H54 (cell line): Measurements from ENCODE around the gene TNNT3.
"Not testable (repeated sequence)": the region's sequence is repeated elsewhere in the genome, so short reads cannot be mapped to it uniquely, and the experiment has no call there.

Experiments used
- DNase-seq: peaks from one replicate; pipeline ENCODE4 v3.0.0; 2011; ENCODE audit warnings: low spot score, mixed read lengths; ENCODE audit not compliant: insufficient read length
- FAIRE-seq: peaks from 3 replicates; lab custom pipeline; 2011; peaks lifted over from hg19 to GRCh38; lab: Jason Lieb, UNC
- POLR2A ChIP-seq: IDR thresholded peaks from 2 replicates; pipeline ENCODE4 v1.6.1; 2011; ENCODE audit warnings: low read depth, mild to moderate bottlenecking, low read length

TNNT3 gene

GRCh38 chr11:1934335-1935155, 15.0 kb downstream of the TNNT3 start:
- DNase-seq (no peak), FAIRE-seq (no peak)
- no peak for TF ChIP-seq POLR2A

DNA sequence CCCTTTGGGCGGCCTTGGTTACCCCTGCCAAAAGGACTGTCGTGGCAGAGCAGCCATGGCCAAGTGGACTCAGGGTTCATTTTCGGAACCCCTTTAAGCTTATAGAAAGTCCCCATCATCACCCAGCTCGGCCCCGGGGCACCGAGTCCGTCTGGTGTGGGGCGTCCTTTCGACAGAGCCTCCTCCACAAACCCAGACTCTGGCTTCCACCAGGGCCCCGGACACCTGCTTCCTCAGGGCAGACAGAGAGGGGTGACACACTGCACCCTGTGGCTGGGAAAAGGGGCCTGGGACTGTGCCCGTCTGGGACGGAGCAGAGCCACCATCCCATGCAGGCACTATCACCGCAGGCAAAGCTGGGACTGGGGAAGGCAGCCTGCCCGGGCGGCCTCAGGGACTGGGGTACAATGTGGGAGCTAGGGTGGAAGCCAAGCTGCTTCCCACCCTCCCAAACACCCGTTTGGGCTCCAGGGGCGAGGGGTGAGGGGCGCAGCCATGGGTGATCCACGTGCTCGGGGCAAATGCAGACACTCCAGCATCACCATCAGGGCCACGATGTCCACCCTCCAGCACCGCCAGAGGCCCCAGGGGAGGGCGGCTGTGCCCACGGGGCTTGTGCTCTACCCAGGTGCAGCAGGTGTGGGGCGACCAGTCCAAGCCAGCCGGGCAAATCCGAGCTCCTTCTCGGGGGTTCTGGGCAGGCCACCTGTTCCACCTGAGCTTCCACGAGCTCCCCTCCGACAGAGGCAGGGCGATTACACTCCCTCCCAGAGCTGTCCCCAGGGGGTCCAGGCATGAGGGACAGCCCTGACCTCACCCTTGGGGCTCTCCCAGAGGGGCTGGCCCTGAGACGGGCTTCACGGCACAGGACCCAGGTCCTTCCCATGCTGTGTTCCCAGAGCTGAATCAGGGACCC, 15.9 kb downstream of the TNNT3 start:
- DNase-seq: no peak
- TF ChIP-seq POLR2A: no peak
- no peak for FAIRE-seq

- DNase-seq: no peak
- FAIRE-seq: no peak
- TF ChIP-seq POLR2A: no peak
Observed at GRCh38 chr11:1936072-1936780, 16.7 kb downstream of the TNNT3 start.

DNA sequence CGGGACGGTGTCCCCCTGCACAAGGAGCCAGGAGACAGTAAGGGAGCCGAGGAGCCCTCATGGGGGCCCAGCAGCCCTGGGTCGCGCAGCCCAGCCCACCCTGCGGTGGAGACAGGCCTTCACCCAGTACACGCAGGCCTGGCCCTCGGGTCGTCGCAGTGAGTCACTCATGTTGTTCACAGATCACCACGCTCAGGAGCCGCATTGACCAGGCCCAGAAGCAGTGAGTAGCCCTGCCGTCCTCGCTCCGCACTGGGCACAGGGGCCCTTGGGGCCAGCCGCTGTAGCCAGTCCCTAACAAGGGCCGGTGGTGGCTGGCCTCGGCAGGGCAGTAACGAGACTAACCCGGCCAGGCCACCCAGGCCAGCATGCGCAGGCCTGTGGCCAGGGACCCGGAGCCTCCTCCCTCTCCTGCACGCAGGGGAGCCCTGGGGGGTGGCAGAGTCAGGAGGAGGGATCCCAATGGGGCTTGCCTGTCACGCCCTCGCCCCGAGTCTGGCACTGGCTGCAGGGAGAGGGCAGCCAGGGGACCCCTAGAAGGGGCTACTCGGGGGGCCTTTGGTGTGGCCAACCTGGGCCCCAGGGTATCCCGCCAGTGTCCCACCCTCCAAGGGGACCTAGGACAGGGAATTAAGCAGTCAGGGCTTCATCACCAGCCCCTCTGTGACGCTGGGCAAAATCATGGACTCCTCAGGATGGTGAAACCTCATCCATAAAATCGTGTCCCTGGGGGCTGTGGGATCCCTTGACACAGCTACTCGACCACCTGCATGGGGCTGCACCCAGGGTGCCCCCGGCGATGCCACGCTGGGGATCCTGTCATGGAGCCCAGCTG, 17.5 kb downstream of the TNNT3 start:
- no peak for TF ChIP-seq POLR2A
- FAIRE-seq (no peak), DNase-seq (no peak)

DNA sequence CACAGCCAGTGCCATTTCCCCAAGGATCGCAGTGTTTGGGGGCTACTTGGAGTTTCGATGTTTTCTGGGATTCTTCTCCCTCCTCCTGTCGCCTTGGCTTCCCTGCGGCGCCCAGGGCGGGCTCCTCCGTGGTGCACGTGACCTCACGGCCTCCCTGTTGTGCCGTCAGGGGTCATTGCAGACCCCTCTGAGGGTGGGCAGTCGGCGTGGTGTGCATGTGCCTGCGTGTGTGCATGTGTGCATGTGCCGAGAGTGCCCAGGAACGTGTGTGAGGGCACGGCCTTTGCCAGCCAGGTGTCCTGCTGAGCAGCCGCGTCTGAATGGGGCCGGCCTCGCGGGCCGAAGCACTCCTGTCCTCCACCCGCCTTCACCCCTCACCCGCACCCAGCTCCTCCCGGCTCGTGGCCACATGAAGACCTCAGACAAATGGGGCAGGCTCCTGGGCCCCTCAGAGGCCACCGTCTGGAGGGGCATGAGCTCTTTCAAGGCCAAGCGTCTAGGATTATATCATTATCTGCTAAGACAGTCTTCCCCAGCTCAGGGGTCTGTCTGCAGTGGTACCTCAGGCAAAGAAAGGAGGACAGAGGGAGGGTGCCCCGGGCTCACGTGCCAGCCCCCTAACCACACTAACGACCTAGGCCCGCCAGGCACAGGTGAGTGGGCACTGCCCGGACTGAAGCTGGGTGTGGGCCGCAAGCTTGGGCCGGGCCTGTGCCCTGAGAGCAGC, 18.3 kb downstream of the TNNT3 start:
- FAIRE-seq (no peak), DNase-seq (no peak)
- no peak for TF ChIP-seq POLR2A

DNA sequence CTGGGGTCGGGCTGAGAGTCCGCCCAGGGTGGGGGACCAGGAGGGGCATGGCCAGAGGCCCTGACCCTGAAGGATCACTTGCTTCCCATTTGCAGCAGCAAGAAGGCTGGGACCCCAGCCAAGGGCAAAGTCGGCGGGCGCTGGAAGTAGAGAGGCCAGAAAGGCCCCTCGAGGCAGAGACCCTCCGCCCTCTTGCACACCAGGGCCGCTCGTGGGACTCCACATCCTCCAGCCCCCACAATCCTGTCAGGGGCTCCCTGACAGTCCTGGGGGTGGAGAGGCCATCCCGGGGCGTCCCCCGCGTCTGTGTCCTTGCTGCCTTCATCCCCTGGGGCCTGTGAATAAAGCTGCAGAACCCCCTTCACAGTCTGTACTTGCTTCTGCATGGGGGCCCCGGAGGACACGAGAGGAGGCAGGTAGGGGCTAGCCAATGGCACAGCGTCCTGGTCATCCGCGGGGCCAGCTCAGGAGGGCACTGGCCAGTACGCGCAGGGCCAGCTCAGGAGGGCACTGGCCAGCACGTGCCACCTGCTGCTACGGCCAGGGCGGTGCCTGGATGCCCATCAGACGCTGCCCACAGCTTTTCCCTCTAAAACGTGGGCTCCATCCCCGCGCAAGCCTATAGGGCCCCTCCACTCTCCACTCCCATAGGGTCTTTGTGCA, 19.0 kb downstream of the TNNT3 start:
- FAIRE-seq (no peak), DNase-seq (no peak)
- TF ChIP-seq POLR2A: no peak

DNA sequence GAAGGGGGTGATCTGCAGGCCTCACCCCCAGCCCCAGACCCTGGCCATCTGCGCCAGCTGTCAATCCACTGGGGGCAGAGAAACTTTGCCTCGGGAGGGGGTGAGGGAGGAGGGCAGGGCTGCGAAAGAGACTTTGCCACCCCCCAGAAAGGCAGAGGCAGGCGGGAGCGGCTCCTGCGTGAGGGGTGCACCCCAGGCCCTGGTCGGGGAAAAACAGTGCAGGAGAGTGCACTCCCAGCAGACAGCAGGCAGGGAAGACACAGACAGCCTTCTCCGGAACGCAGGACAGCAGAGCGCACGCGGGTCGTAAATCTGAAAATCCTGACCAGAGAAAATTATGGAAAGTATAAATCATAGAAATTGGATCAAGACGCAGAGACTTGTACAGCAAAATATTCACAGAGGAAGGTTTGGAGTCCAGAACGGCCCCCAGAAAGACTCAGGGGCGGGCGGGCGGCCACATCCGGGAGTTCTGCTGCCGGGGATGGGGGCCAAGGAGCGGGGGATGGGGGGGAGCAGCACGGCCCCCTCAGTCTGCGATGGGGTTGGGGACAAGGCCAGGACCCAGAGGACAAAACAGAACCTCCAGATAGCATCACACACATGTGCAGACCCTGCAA, 19.6 kb downstream of the TNNT3 start:
- TF ChIP-seq POLR2A: no peak
- DNase-seq (no peak), FAIRE-seq (no peak)

DNA sequence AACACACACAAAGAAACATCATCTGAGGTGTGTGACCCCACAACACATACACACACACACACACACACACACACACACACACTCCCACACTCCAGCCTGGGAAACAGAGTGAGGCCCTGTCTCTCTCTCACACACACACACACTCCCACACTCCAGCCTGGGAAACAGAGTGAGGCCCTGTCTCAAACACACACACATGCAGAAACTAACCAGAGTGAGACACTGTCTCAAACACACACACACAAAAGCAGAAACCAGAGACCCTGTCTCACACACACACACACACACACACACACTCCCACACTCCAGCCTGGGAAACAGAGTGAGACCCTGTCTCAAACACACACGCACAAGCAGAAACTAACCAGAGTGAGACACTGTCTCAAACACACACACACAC, 20.3 kb downstream of the TNNT3 start:
- not testable (repeated sequence) for DNase-seq, FAIRE-seq

GRCh38 chr11:1942558-1943260, 23.2 kb downstream of the TNNT3 start:
- DNase-seq (no peak), FAIRE-seq (no peak)
- no peak for TF ChIP-seq POLR2A

DNA sequence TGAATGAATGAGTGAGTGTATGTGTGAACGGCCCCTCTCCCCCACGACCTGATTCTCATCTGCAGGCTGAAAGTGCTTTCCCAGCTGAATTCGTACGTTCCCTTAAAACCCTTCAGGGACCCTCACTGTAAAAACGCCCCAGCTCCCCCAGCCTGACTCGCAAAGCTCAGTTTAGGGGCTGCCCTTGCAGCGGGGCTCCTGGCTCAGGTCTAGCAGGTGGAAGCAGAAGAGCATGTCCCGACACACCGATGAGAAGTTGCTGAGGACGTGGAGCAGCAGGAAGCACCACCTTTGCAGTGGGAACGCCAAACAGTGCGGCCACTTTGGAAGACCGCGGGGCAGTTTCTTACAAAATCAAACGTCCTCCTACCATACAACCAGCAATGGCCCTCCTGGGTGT, 24.1 kb downstream of the TNNT3 start:
- FAIRE-seq (no peak), DNase-seq (no peak)
- no peak for TF ChIP-seq POLR2A

DNA sequence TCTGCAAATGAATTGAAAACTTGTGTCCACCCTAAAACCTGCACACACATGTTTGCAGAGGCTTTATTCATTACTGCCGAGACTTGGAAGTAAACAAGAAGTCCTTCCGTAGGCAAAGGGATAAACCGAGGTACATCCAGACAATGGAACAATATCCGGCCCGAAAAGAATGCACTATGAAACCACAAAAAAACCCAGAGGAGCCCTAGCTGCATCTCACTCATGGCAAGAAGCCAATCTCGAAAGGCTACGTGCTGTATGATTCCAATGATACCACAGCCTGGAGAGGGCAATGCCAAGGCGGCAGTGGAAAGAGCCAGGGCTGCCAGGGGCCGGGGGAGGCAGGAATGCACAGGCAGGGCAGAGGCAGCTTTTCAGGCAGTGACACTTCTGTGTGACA, 24.5 kb downstream of the TNNT3 start:
- FAIRE-seq (no peak), DNase-seq (peak; percentile 68)
- no peak for TF ChIP-seq POLR2A
